Astrocyte (in vitro differentiated cells and primary cell): ENCODE results near the gene IMMP2L. TPM values are rescaled to one million over a fixed set of nuclear protein-coding genes. Genes with fewer than 3 reads are reported as not detected.

Experiments used
- DNase-seq: peaks from one replicate; pipeline ENCODE4 v3.0.0-alpha.2; 2010; ENCODE audit warnings: low read depth
- FAIRE-seq: peaks from 2 replicates; lab custom pipeline; 2011; peaks lifted over from hg19 to GRCh38; lab: Jason Lieb, UNC
- H2AFZ ChIP-seq: 2 replicates; pipeline ENCODE4 v1.6.0; 2012; ENCODE audit warnings: low read depth, low read length, inconsistent platforms
- H3K27ac ChIP-seq: 2 replicates; pipeline ENCODE4 v1.5.1; 2011; ENCODE audit warnings: low read depth, low read length, inconsistent platforms
- H3K27me3 ChIP-seq: 2 replicates; pipeline ENCODE4 v1.6.0; 2011; ENCODE audit warnings: low read length, inconsistent platforms; ENCODE audit not compliant: insufficient read depth
- H3K36me3 ChIP-seq: 2 replicates; pipeline ENCODE4 v1.5.1; 2011; ENCODE audit warnings: low read length, inconsistent platforms; ENCODE audit not compliant: insufficient read depth
- H3K4me1 ChIP-seq: 2 replicates; pipeline ENCODE4 v1.5.1; 2011; ENCODE audit warnings: low read length, inconsistent platforms; ENCODE audit not compliant: insufficient read depth
- H3K4me2 ChIP-seq: 2 replicates; pipeline ENCODE4 v1.6.0; 2012; ENCODE audit warnings: low read length, inconsistent platforms
- H3K4me3 ChIP-seq: 2 replicates; pipeline ENCODE4 v1.5.1; 2011; ENCODE audit warnings: low read depth, mild to moderate bottlenecking, low read length, inconsistent platforms; ENCODE audit not compliant: insufficient read depth
- H3K79me2 ChIP-seq: 2 replicates; pipeline ENCODE4 v1.6.0; 2012; ENCODE audit warnings: mild to moderate bottlenecking, low read length, inconsistent platforms; ENCODE audit not compliant: insufficient read depth
- H3K9ac ChIP-seq: 2 replicates; pipeline ENCODE4 v1.6.0; 2012; ENCODE audit warnings: mild to moderate bottlenecking, low read length, inconsistent platforms
- H3K9me3 ChIP-seq: 2 replicates; pipeline ENCODE4 v1.5.1; 2012; ENCODE audit warnings: low read depth, mild to moderate bottlenecking, low read length, inconsistent platforms; ENCODE audit not compliant: insufficient read depth
- H4K20me1 ChIP-seq: 2 replicates; pipeline ENCODE4 v1.6.0; 2012; ENCODE audit warnings: low read length, inconsistent platforms; ENCODE audit not compliant: insufficient read depth
- H3K27ac Mint-ChIP-seq: one replicate; pipeline ENCODE4 v1.8.0; 2021; ENCODE audit warnings: mild to moderate bottlenecking, mixed read lengths; ENCODE audit not compliant: unreplicated experiment
- H3K27me3 Mint-ChIP-seq: one replicate; pipeline ENCODE4 v1.8.0; 2021; ENCODE audit warnings: low read depth, mixed read lengths; ENCODE audit not compliant: unreplicated experiment
- H3K36me3 Mint-ChIP-seq: one replicate; pipeline ENCODE4 v1.8.0; 2021; ENCODE audit warnings: low read depth, mixed read lengths; ENCODE audit not compliant: unreplicated experiment
- H3K4me1 Mint-ChIP-seq: one replicate; pipeline ENCODE4 v1.8.0; 2021; ENCODE audit warnings: low read depth, mixed read lengths; ENCODE audit not compliant: unreplicated experiment
- H3K4me3 Mint-ChIP-seq: one replicate; pipeline ENCODE4 v1.8.0; 2021; ENCODE audit warnings: mild to moderate bottlenecking, moderate library complexity, mixed read lengths; ENCODE audit not compliant: unreplicated experiment
- H3K9me3 Mint-ChIP-seq: one replicate; pipeline ENCODE4 v1.8.0; 2021; ENCODE audit warnings: mild to moderate bottlenecking, mixed read lengths; ENCODE audit not compliant: unreplicated experiment
- CTCF ChIP-seq: IDR thresholded peaks from 2 replicates; pipeline ENCODE4 v1.5.1; 2011; ENCODE audit warnings: low read depth, mild to moderate bottlenecking, inconsistent platforms, low read length, moderate library complexity; ENCODE audit not compliant: insufficient read depth
- EZH2 ChIP-seq: IDR thresholded peaks from 2 replicates; pipeline ENCODE4 v1.6.1; 2012; ENCODE audit warnings: mild to moderate bottlenecking, low read length, inconsistent platforms; ENCODE audit not compliant: insufficient read depth
- total RNA-seq: library from RNA; stranded (reverse); gene quantifications from 2 replicates; pipeline ENCODE4 v1.2.1, GENCODE V29; 2021

Gene IMMP2L
- total RNA-seq, 1 donor from 2014 or later = 13.8 TPM

DNA sequence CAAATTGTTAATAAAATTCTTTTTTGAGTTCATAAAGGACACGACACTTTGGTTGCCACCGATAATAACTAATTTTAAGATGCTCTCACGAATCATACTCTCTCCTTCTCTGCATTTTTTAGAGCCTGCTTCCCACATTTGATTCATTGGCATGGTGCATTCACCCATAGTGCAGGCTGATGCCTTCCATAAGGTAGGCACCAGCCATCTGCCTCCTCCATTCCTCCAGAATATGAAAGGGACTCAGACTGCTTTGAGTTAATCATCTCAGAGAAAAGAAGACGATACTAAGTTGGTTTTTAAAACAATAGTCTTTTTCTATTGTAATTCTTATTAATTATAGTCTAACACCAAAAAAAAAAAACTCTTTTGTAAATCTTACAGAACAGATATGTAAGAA is 505.2 kb downstream of the IMMP2L start:
- Histone ChIP-seq H3K79me2 (no peaks in the 10 kb centered on the region), H3K27me3 (no peaks in the 10 kb centered on the region), H4K20me1 (no peaks in the 10 kb centered on the region), H3K27ac (no peak overlapping the region), H3K36me3 (no peaks in the 10 kb centered on the region), H3K4me1 (no peaks in the 10 kb centered on the region), H3K4me3 (no peak overlapping the region), H3K9me3 (no peaks in the 10 kb centered on the region), H3K4me2 (no peak overlapping the region), H2AFZ (no peak overlapping the region), H3K9ac (no peak overlapping the region)
- no peaks in the 10 kb centered on the region for H3K36me3 Mint-ChIP-seq
- DNase-seq (no peak), FAIRE-seq (no peak)
- H3K9me3 Mint-ChIP-seq = peaks cover 1% of the 10 kb centered on the region
- H3K4me3 Mint-ChIP-seq = no peak overlapping the region
- TF ChIP-seq CTCF = no peak
- TF ChIP-seq EZH2 = no peak
- peaks cover 6% of the 10 kb centered on the region for H3K4me1 Mint-ChIP-seq
- H3K27me3 Mint-ChIP-seq = no peaks in the 10 kb centered on the region
- no peak overlapping the region for H3K27ac Mint-ChIP-seq

DNA sequence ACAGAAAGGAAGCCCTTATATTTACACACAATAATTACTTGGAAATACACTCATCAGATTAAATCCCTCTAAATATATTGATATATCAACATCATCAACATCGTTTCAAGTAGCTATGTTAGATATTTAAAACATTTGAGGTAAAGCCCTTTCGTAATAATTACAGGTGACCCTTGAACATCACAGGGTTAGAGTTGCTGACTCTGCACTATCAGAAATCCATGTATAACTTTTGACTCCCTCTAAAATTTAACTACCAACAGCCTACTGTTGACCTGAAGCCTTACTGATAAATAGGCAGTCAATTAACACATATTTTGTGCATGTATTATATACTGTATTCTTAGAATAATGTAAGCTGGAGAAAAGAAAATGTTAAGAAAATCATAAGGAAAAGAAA is 505.9 kb downstream of the IMMP2L start:
- no peaks in the 10 kb centered on the region for H3K27me3 Mint-ChIP-seq
- Histone ChIP-seq H3K27ac (no peak overlapping the region), H3K9me3 (no peaks in the 10 kb centered on the region), H3K27me3 (no peaks in the 10 kb centered on the region), H3K79me2 (no peaks in the 10 kb centered on the region), H3K4me1 (no peaks in the 10 kb centered on the region), H3K9ac (no peak overlapping the region), H4K20me1 (no peaks in the 10 kb centered on the region), H2AFZ (no peak overlapping the region), H3K4me3 (no peak overlapping the region), H3K4me2 (no peak overlapping the region), H3K36me3 (no peaks in the 10 kb centered on the region)
- H3K4me1 Mint-ChIP-seq = peaks cover 6% of the 10 kb centered on the region
- FAIRE-seq (no peak), DNase-seq (no peak)
- peaks cover 1% of the 10 kb centered on the region for H3K9me3 Mint-ChIP-seq
- no peaks in the 10 kb centered on the region for H3K36me3 Mint-ChIP-seq
- H3K27ac Mint-ChIP-seq = no peak overlapping the region
- TF ChIP-seq EZH2 (no peak), CTCF (no peak)
- no peak overlapping the region for H3K4me3 Mint-ChIP-seq

GRCh38 chr7:111053035-111053434 is 509.3 kb downstream of the IMMP2L start:
- no peak overlapping the region for H2AFZ ChIP-seq
- Mint-ChIP-seq H3K36me3 (no peaks in the 10 kb centered on the region), H3K27me3 (no peaks in the 10 kb centered on the region), H3K4me3 (no peak overlapping the region), H3K27ac (no peak overlapping the region), H3K9me3 (no peaks in the 10 kb centered on the region), H3K4me1 (peaks cover 16% of the 10 kb centered on the region)
- no peak overlapping the region for H3K27ac ChIP-seq
- H3K9me3 ChIP-seq = no peaks in the 10 kb centered on the region
- no peak overlapping the region for H3K4me3 ChIP-seq
- no peaks in the 10 kb centered on the region for H3K36me3 ChIP-seq
- no peaks in the 10 kb centered on the region for H3K4me1 ChIP-seq
- no peaks in the 10 kb centered on the region for H3K27me3 ChIP-seq
- no peak overlapping the region for H3K4me2 ChIP-seq
- no peak overlapping the region for H3K9ac ChIP-seq
- FAIRE-seq (no peak), DNase-seq (no peak)
- no peaks in the 10 kb centered on the region for H4K20me1 ChIP-seq
- TF ChIP-seq EZH2 (no peak), CTCF (no peak)
- H3K79me2 ChIP-seq = no peaks in the 10 kb centered on the region
